Measurements from ENCODE around the gene FBN3. TPM values are rescaled to one million over a fixed set of nuclear protein-coding genes. Genes with fewer than 3 reads are reported as not detected.

FBN3 gene
- not detected in 2 replicates for total RNA-seq

DNA sequence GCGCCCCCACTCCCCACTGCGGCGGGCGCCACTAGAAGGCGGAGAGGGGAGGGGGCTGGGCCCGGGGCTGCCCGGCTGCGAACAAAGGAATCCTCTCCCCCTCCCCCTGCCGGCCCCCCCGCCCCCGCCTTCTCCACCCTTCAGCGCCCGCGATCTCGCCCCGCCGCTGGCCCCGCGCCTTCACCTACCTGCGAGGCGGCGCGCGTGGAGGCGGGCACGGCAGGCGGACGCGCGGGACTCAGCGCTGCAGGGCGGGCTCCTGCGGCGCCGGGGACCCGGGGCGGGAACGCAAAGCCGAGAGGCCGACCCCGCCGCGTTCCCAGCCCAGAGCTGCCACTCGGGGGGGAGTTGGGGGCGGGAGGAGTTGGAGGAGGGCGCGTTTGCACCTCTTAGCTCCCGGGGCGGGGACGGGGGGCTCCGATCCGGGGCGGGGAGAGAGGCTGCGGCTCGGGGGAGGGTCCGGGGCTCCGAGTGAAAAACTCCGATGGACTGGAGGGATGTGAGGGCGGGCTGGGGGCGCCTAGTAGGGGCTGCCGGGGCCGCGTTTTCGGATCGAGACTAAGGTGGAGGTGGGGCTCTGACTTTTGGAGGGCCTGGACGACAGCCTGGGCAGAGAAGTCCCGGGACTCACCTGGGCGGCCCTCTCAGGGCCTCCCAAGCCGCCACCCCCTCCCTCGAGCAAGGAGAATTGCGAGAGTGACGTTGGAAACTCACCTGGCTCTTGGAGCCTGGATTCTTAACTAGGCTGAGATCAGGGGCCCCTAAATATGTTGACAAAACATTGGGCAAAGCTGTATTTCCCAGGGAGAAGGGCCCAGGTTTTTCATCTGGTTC is at the start of gene FBN3:
FBN3 (minus strand) TSS at position 332 of the 834 bp plus-strand sequence. CDS start 2,112 bp downstream, outside the sequence.

DNA sequence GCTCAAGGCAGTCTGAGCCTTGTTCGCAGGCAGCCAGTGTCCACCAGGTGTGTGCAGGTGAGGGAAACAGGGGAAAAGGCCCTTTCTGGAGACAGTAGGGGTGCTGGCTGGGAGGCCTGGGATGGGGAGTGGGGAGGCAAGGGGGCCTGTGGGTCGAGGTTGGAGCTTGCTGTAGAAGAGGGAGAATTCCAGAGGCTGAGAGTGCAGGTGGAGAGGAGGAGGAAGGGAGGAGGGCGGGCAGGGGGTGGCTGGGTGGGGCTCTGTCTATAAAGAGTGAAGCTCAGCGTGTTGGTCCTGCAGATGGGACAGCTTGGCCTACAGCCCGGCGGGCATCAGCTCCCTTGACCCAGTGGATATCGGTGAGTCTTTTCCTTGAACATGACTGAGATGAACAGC is 96.9 kb downstream of the FBN3 start, which contains the start of gene CCL25:
CCL25 (plus strand) TSS at position 297 of the 396 bp plus-strand sequence. CDS start 290 bp downstream, outside the sequence.

Other genes starting within 250 kb of the FBN3 start
- 9.5 and 14.1 TPM in 2 replicates for gene MAP2K7, start 245.7 kb downstream of the FBN3 start, total RNA-seq
- gene TGFBR3L, start 234.8 kb downstream of the FBN3 start, total RNA-seq = 0.58 and 4.1 TPM in 2 replicates
- 22.3 and 36.7 TPM in 2 replicates for gene SNAPC2, start 229.3 kb downstream of the FBN3 start, total RNA-seq
- 1.7 and 2.5 TPM in 2 replicates for gene CTXN1, start 223.5 kb downstream of the FBN3 start, total RNA-seq
- 46.3 and 48.9 TPM in 2 replicates for gene TIMM44, start 205.9 kb downstream of the FBN3 start, total RNA-seq
- 32.9 and 47.0 TPM in 2 replicates for gene ELAVL1, start 144.0 kb downstream of the FBN3 start, total RNA-seq
- gene CCL25, start 96.8 kb downstream of the FBN3 start, total RNA-seq = not detected in 2 replicates
- 1.0 and 16.7 TPM in 2 replicates for gene CERS4, start 59.8 kb upstream of the FBN3 start, total RNA-seq
- 28.0 and 41.9 TPM in 2 replicates for gene CD320, start 158.8 kb upstream of the FBN3 start, total RNA-seq
- gene NDUFA7, start 171.8 kb upstream of the FBN3 start, total RNA-seq = 8.4 and 19.8 TPM in 2 replicates
- gene RPS28, start 171.9 kb upstream of the FBN3 start, total RNA-seq = 242 and 329 TPM in 2 replicates
- 0.15 and 0.50 TPM in 2 replicates for gene KANK3, start 193.7 kb upstream of the FBN3 start, total RNA-seq
- 3.9 and 6.9 TPM in 2 replicates for gene ANGPTL4, start 214.6 kb upstream of the FBN3 start, total RNA-seq
- 48.6 and 113 TPM in 2 replicates for gene RAB11B, start 240.8 kb upstream of the FBN3 start, total RNA-seq

All from smooth muscle cell of trachea (primary cell).